HCT116 (cell line): ENCODE data around the gene GALNS. TPM values are rescaled to one million over a fixed set of nuclear protein-coding genes. Genes with fewer than 3 reads are reported as not detected.

ENCODE experiments used
- ATAC-seq: fragments of 200-7000 bp; cut with Tn5 transposase; 2 replicates; pipeline ENCODE4 v1.9.1; 2020; ENCODE audit warnings: mild to moderate bottlenecking, moderate library complexity
- BruUV-seq: library from RNA; stranded (reverse); fragments of 400-500 nt; replicated peaks from 2 replicates; lab custom pipeline; 2021; lab: Mats Ljungman, UMichigan
- CTCF ChIA-PET: fragments of 300-600 bp; sonication (Branson Sonifier 250); formaldehyde crosslinking; loops from one replicate; lab custom pipeline; 2021; ENCODE audit warnings: antibody characterized with exemption; lab: Charles Lee
- POLR2A ChIA-PET: fragments of 300-600, 350-600 bp; sonication (Branson Sonifier 250); formaldehyde crosslinking; loops from one replicate; lab custom pipeline; 2021; ENCODE audit warnings: antibody characterized with exemption; lab: Charles Lee
- RAD21 ChIA-PET, 2 experiments: fragments of 300-600 bp; sonication (Branson Sonifier 250); formaldehyde crosslinking; loops; one replicate each; lab custom pipeline; 2023; ENCODE audit warnings: low total read pairs in 2 of 2; ENCODE audit not compliant: uncharacterized antibody in 2 of 2, unreplicated experiment in 2 of 2, low non-redundant PET in 1 of 2; lab: Charles Lee
- DNase-seq: peaks from one replicate; pipeline ENCODE4 v3.0.0-alpha.2; 2010; ENCODE audit warnings: low read depth, low spot score
- H2AFZ ChIP-seq: fragments of 200-600 bp; shearing (Covaris generic), sonication (generic); 2 replicates; pipeline ENCODE4 v1.6.1; 2017; ENCODE audit warnings: low read depth, mixed run types, mixed read lengths, antibody characterized with exemption, low read length; ENCODE audit not compliant: poor library complexity, severe bottlenecking
- H3K27ac ChIP-seq: 2 replicates; pipeline ENCODE4 v1.5.1; 2012; ENCODE audit warnings: low read depth, low read length
- H3K27me3 ChIP-seq: fragments of 200-600 bp; sonication (generic); 2 replicates; pipeline ENCODE4 v1.6.1; 2016; ENCODE audit warnings: mixed run types, low read length, mixed read lengths; ENCODE audit not compliant: insufficient read depth
- H3K36me3 ChIP-seq, 2 experiments: fragments of 200-500 bp in 1 of 2; fragments of 200-600 bp in 1 of 2; sonication (Bioruptor generic) in 1 of 2; sonication (generic) in 1 of 2; 2 replicates each; pipeline versions ENCODE4 v1.5.1 to v1.6.1; 2014 to 2016; ENCODE audit warnings: low read length in 2 of 2, inconsistent platforms in 1 of 2, mixed read lengths in 1 of 2, mixed run types in 1 of 2; ENCODE audit not compliant: insufficient read depth in 2 of 2, control insufficient read depth in 1 of 2
- H3K4me1 ChIP-seq, 2 experiments: fragments of 200-600 bp in 1 of 2; sonication (generic) in 1 of 2; 2 replicates each; pipeline versions ENCODE4 v1.5.1 to v1.6.1; 2012 to 2017; ENCODE audit warnings: low read length in 2 of 2, inconsistent platforms in 1 of 2, mild to moderate bottlenecking in 1 of 2, mixed read lengths in 1 of 2, mixed run types in 1 of 2, moderate library complexity in 1 of 2; ENCODE audit not compliant: insufficient read depth in 2 of 2, control insufficient read depth in 1 of 2
- H3K4me2 ChIP-seq: fragments of 200-600 bp; sonication (generic); 2 replicates; pipeline ENCODE4 v1.6.1; 2017; ENCODE audit warnings: mixed run types, low read length, mixed read lengths
- H3K4me3 ChIP-seq, 2 experiments: fragments of 200-600 bp in 1 of 2; sonication (generic) in 1 of 2; replicated peaks in 1 of 2; 2 replicates each; pipeline ENCODE4 v1.5.1; 2011 to 2016; ENCODE audit warnings: low read length in 2 of 2, control low read depth in 1 of 2, low read depth in 1 of 2, mild to moderate bottlenecking in 1 of 2, mixed read lengths in 1 of 2, mixed run types in 1 of 2
- H3K79me2 ChIP-seq: fragments of 200-600 bp; sonication (generic); 2 replicates; pipeline ENCODE4 v1.6.1; 2017; ENCODE audit warnings: mild to moderate bottlenecking, mixed run types, low read length, moderate library complexity, mixed read lengths; ENCODE audit not compliant: insufficient read depth
- H3K9ac ChIP-seq: fragments of 200-600 bp; sonication (generic); 2 replicates; pipeline ENCODE4 v1.6.1; 2016; ENCODE audit warnings: low read length, mixed read lengths
- H3K9me2 ChIP-seq: fragments of 200-600 bp; sonication (generic), shearing (Covaris generic); 2 replicates; pipeline ENCODE4 v1.6.1; 2017; ENCODE audit warnings: mixed run types, mild to moderate bottlenecking, moderate library complexity; ENCODE audit not compliant: insufficient read depth
- H3K9me3 ChIP-seq, 2 experiments: fragments of 200-500 bp in 1 of 2; fragments of 200-600 bp in 1 of 2; sonication (Bioruptor generic) in 1 of 2; sonication (generic) in 1 of 2; 2 replicates each; pipeline ENCODE4 v1.6.1; 2014 to 2017; ENCODE audit warnings: low read length in 2 of 2, mixed read lengths in 2 of 2, inconsistent platforms in 1 of 2, low read depth in 1 of 2, mild to moderate bottlenecking in 1 of 2, mixed run types in 1 of 2, moderate library complexity in 1 of 2; ENCODE audit not compliant: control insufficient read depth in 1 of 2, insufficient read depth in 1 of 2
- H4K20me1 ChIP-seq: fragments of 200-600 bp; sonication (generic), shearing (Covaris generic); 2 replicates; pipeline ENCODE4 v1.6.1; 2017; ENCODE audit warnings: mixed run types, mild to moderate bottlenecking, moderate library complexity; ENCODE audit not compliant: insufficient read depth
- CBX3 ChIP-seq: IDR thresholded peaks from 2 replicates; pipeline ENCODE4 v1.6.1; 2012; ENCODE audit warnings: low read depth
- POLR2AphosphoS5 ChIP-seq: IDR thresholded peaks from 2 replicates; pipeline ENCODE4 v1.6.1; 2011; ENCODE audit warnings: mild to moderate bottlenecking, low read depth, low read length, moderate library complexity
- intact Hi-C: fragments of 100-400 bp; cut with micrococcal nuclease; formaldehyde crosslinking; loops from 2 replicates; pipeline ENCODE4 v1.10.0; 2022
- total RNA-seq: library from RNA; stranded (reverse); gene quantifications from one replicate; pipeline ENCODE4 v1.2.1, GENCODE V29; 2021; ENCODE audit not compliant: unreplicated experiment
- TF ChIP-seq, protein P1 (sequence below): IDR thresholded peaks from 2 replicates; pipeline ENCODE4 v1.6.1; 2011; ENCODE audit warnings: mild to moderate bottlenecking, low read length, moderate library complexity; ENCODE audit not compliant: insufficient replicate concordance; ENCODE audit errors: extremely low read depth

GALNS gene
- total RNA-seq, 1 experiment from 2014 or later = 44.6 TPM

DNA sequence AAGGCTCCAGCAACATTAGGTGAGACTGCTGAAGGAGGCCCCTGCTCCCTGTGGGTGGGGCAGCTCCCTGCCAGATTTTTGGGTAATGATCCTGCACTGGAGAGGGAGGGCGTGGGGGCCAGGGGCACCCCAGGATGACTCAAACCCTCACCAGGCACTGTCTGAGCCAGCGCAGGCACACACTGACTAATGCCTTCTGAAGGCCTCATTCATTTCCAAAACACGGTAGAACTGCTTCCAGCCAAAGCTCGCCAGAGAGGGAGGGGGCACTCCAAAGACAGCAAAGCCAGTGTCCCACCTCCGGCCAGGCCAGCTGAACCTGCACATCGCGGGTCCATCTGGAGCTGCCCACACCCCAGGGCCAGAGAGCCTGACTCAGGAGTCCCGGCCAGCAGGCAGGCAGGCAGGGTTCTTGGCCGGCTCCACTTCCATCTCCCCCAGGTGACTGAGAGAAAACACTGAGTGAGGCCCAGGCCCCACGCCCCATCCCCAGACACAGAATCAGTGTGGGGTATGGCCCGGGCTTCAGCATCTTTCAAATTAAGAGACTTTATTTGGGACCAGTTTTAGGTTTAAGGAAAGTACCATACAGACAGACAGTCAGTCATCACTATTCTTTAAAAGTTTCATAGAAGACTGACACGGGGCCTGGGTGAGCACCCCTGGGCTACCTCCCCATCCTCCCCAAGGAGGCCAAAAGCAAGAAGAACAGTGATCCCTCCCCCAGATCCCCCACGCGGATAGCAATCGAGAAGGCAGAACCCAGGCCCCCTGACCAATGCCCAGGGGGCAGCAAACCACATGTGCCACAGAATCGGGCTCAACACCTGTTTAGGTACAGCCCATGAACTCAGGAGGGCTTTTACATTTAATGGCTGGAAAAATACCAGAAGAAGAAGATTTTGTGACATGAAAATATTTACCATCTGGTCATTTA is 74.0 kb downstream of the GALNS start:
- ATAC-seq (peak; percentile 40), DNase-seq (peak; percentile 48)
- BruUV-seq = no TSS peak
- peak overlapping the region; percentile 94 for H3K9ac ChIP-seq
- peak overlapping the region; percentile 69 to 82 for H3K4me3 ChIP-seq
- no peaks in the 10 kb centered on the region; a peak in 1 of 4 replicates for H3K36me3 ChIP-seq
- TF ChIP-seq POLR2AphosphoS5 = 0 out of 2 replicates have a peak, but pooled peaks have one; percentile 20
- no peak for TF ChIP-seq CBX3
- TF ChIP-seq, protein P1, sequence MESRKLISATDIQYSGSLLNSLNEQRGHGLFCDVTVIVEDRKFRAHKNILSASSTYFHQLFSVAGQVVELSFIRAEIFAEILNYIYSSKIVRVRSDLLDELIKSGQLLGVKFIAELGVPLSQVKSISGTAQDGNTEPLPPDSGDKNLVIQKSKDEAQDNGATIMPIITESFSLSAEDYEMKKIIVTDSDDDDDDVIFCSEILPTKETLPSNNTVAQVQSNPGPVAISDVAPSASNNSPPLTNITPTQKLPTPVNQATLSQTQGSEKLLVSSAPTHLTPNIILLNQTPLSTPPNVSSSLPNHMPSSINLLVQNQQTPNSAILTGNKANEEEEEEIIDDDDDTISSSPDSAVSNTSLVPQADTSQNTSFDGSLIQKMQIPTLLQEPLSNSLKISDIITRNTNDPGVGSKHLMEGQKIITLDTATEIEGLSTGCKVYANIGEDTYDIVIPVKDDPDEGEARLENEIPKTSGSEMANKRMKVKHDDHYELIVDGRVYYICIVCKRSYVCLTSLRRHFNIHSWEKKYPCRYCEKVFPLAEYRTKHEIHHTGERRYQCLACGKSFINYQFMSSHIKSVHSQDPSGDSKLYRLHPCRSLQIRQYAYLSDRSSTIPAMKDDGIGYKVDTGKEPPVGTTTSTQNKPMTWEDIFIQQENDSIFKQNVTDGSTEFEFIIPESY = peak; percentile 50
- RAD21 ChIA-PET = interaction anchor here in 1 of 2 experiments (1.0 kb wide), 1 partner anchor 45 kb away, joined by 3 read pairs; no protein-coding TSS in a partner anchor
- CTCF ChIA-PET = interaction anchor here (8.9 kb wide), 1 partner anchor 45 kb away, joined by 59 read pairs; no protein-coding TSS in a partner anchor
- intact Hi-C loops = loop anchor here (2.0 kb wide), 1 partner anchor 46 kb away; no protein-coding TSS in a partner anchor
- H4K20me1 ChIP-seq = peaks cover 11% of the 10 kb centered on the region; the same call in 1 of the 2 replicates
- H3K9me3 ChIP-seq = no peaks in the 10 kb centered on the region
- POLR2A ChIA-PET = interaction anchor here (1.0 to 4.3 kb wide), 7 partner anchors 10 to 34 kb away, joined by 3 to 22 read pairs (median 3); partner anchors contain the start of gene APRT
- no peak overlapping the region for H2AFZ ChIP-seq
- peak overlapping the region; percentile 92 for H3K4me2 ChIP-seq
- no peaks in the 10 kb centered on the region for H3K27me3 ChIP-seq
- peaks cover 72% of the 10 kb centered on the region for H3K79me2 ChIP-seq
- H3K4me1 ChIP-seq = peaks cover 41 to 51% of the 10 kb centered on the region in 2 experiments
- no peaks in the 10 kb centered on the region for H3K9me2 ChIP-seq
- H3K27ac ChIP-seq = peak overlapping the region; percentile 91
